BE2C (cell line): ENCODE results near the gene SLC16A7.

Source experiments
- DNase-seq: peaks from one replicate; pipeline ENCODE4 v3.0.0-alpha.2; 2020
- H3K27me3 ChIP-seq: fragments of 250-450 bp; sonication (Bioruptor Pico); 2 replicates; pipeline ENCODE4 v1.5.1; 2020; ENCODE audit warnings: mild to moderate bottlenecking
- H3K36me3 ChIP-seq: fragments of 250-450 bp; sonication (Bioruptor Pico); 2 replicates; pipeline ENCODE4 v1.5.1; 2020; ENCODE audit warnings: mild to moderate bottlenecking
- H3K4me1 ChIP-seq: fragments of 250-450 bp; sonication (Bioruptor Pico); 2 replicates; pipeline ENCODE4 v1.5.1; 2020
- H3K4me3 ChIP-seq: 2 replicates; pipeline ENCODE4 v1.5.1; 2011; ENCODE audit warnings: low read depth, low read length
- H3K9me3 ChIP-seq: fragments of 250-450 bp; sonication (Bioruptor Pico); 2 replicates; pipeline ENCODE4 v1.5.1; 2020
- CTCF ChIP-seq: IDR thresholded peaks from 2 replicates; pipeline ENCODE4 v1.5.1; 2012; ENCODE audit warnings: mild to moderate bottlenecking, low read depth, low read length

SLC16A7 gene

DNA sequence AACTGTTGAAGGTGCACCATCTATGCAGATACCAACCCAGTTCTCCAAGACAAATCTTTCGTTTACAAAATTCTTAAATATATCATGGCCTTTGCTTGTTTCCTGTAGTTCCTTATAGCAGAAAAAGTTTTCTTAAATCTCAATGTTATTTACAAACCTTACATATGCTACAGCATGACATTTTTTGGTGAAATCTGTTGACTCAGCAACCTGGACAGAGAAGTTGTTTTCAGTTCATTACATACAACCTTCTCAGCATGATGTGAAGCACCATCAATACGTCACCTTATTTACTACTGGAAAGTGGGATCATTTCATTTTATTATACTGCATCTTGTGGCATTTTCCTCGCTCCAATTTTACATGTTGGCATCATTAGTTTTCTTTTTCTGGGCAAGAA lies 231.9 kb downstream of the SLC16A7 start:
- no peak for DNase-seq
- no peak for TF ChIP-seq CTCF
- Histone ChIP-seq H3K4me1 (no peaks in the 10 kb centered on the region), H3K36me3 (no peaks in the 10 kb centered on the region), H3K27me3 (no peaks in the 10 kb centered on the region), H3K4me3 (no peak overlapping the region), H3K9me3 (no peaks in the 10 kb centered on the region)

DNA sequence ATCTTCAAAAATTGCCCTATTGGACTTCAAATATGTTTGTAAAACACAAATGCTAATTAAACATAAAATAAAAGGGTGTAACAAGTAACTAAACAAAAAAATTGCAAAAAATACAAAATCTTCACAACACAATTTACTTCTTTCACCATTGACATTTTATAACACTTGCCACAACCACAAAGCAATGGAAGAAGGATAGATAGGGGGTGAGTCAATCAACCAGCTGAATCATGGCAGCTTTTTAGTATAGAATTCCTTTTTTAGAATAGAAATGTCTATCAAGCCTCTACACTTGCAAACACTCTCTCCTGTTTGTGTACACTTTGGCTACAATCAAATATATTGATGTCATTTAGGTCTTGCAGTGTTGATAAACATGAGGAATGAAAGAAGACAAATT lies 232.7 kb downstream of the SLC16A7 start:
- Histone ChIP-seq H3K9me3 (no peaks in the 10 kb centered on the region), H3K4me1 (no peaks in the 10 kb centered on the region), H3K27me3 (no peaks in the 10 kb centered on the region), H3K36me3 (no peaks in the 10 kb centered on the region), H3K4me3 (no peak overlapping the region)
- TF ChIP-seq CTCF: no peak
- no peak for DNase-seq

- Histone ChIP-seq H3K4me1 (no peaks in the 10 kb centered on the region), H3K4me3 (no peak overlapping the region), H3K27me3 (no peaks in the 10 kb centered on the region), H3K9me3 (no peaks in the 10 kb centered on the region), H3K36me3 (no peaks in the 10 kb centered on the region)
- DNase-seq: no peak
- TF ChIP-seq CTCF: no peak
Observed at GRCh38 chr12:59833408-59833807, 237.6 kb downstream of the SLC16A7 start.

- no peak for DNase-seq
- Histone ChIP-seq H3K27me3 (no peaks in the 10 kb centered on the region), H3K36me3 (no peaks in the 10 kb centered on the region), H3K4me1 (no peaks in the 10 kb centered on the region), H3K4me3 (no peak overlapping the region), H3K9me3 (no peaks in the 10 kb centered on the region)
- peak; percentile 64 for TF ChIP-seq CTCF
Observed at GRCh38 chr12:59834659-59835474, 239.0 kb downstream of the SLC16A7 start.
